Stimulated activated CD4-positive, alpha-beta T cell treated with anti-CD3 and anti-CD28 coated beads, Interleukin-12 subunit alpha, Interleukin-12 subunit beta, amount 100 ng/mL, for 48 hours (primary cell): ENCODE results near the gene SETD6.
"Not testable (repeated sequence)": the region's sequence is repeated elsewhere in the genome, so short reads cannot be mapped to it uniquely, and the experiment has no call there.

ENCODE experiments used
- DNase-seq, 3 donors: peaks; one replicate each; pipeline ENCODE4 v3.0.0-alpha.2; 2020; ENCODE audit warnings: low read depth in 2 of 3, low spot score in 1 of 3

SETD6 gene

GRCh38 chr16:58537124-58537906 lies 22.0 kb downstream of the SETD6 start:
- no peak for DNase-seq

GRCh38 chr16:58541711-58542110 lies 26.4 kb downstream of the SETD6 start:
- no peak for DNase-seq

GRCh38 chr16:58542291-58542690 lies 27.0 kb downstream of the SETD6 start:
- DNase-seq, result no peak

- no peak for DNase-seq
Measured at GRCh38 chr16:58543685-58544084, 28.4 kb downstream of the SETD6 start.

DNA sequence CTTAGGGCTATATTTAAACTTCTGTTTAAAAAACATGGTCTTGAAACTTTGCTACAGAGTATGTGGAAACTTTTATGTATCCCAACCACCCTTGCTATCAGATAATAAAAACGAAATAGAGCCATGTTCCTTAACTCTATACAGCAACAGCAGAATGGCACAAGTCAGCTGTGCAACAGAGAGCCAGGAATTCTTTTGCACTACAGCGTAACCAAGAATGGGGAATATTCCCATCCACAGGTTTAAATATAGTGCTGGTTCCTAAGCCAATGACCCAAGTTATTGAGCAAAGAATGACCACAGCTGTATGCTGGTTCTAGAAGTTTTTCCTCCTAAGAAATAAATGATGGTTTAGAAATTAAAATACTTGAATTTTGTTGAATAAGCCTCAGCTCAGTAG lies 33.1 kb downstream of the SETD6 start:
- no peak for DNase-seq

DNA sequence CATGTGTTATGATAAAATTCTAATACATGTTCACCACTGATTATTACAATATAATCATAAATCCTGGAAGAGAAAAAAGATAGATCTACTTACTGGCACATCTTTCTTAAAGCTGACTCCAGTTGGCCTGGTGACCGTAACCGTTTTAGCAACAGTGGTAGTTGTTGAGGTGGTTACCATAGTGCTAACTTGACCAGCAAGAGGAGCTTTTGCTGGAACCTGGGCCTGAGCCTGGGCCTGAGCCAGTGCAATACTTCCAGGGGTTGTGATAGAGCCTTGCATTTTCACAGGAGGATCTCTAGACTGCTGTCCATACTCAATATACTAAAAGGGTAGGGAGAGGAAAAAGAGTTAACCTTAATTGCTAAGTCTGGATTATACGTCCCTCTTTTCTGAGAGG lies 36.2 kb downstream of the SETD6 start:
- no peak for DNase-seq

GRCh38 chr16:58556678-58557077 lies 41.4 kb downstream of the SETD6 start:
- DNase-seq, result no peak

DNA sequence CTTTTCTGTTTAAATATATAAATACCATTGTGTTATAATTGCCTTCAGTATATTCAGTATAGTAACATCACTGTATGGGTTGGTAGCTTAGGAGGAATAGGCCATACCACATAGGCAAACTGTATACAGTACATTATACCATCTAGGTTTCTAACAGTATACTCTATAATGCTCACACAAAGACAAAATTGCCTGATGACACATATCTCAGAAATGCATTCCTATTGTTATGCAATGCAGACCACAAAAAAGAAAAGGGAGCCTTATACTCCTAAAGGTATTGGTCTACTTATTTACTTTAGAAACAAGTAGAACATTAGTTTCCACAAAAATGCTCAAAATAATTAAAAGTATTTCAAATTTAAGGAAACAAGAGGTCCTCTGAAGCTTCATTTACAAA lies 47.9 kb downstream of the SETD6 start:
- no peak for DNase-seq

- DNase-seq, result no peak
Measured at GRCh38 chr16:58563775-58564174, 48.5 kb downstream of the SETD6 start.

DNA sequence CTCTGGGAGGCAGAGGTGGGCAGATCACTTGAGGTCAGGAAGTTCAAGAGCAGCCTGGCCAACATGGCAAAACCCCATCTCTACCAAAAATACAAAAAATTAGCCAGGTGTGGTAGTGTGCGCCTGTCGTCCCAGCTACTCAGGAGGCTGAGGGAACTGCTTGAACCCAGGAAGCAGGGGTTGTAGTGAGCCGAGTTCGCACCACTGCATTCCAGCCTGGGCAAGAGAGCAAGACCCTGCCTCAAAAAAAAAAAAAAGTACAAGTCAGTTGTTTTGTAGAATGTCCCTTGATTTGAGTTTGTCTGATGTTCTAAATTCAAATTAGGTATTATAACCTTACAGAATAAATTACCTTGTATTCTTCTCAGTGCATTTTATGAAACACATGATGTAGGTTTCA lies 50.4 kb downstream of the SETD6 start:
- DNase-seq, result not testable (repeated sequence)
